GM21381 (cell line): ENCODE data around the gene PHYKPL.
"Not testable (repeated sequence)": the region's sequence is repeated elsewhere in the genome, so short reads cannot be mapped to it uniquely, and the experiment has no call there.

Experiments
- ATAC-seq: cut with Tn5 transposase; IDR thresholded peaks from one replicate; pipeline ENCODE4 v1.9.1; 2021; ENCODE audit warnings: mild to moderate bottlenecking, moderate library complexity; ENCODE audit not compliant: unreplicated experiment

The PHYKPL gene

DNA sequence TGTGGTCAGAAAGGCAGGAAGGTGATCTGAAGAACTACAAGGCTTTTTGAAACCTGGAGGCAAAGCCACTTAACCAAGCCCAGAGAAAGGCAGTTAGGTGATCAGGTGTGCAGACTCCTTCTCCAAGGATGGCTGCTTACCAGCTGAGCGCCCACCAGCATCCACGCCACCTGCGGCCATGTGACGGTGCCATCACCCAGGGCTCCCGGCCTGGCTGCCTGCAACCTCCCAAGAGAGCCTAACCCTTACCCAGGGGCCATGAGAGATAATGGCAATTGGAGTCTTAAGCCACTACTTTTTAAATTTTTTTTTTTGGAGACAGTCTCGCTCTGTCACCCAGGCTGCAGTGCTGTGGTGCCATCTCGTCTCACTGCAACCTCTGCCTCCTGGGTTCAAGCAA, 33.1 kb upstream of the PHYKPL start:
- no peak for ATAC-seq

GRCh38 chr5:178264044-178264443, 31.4 kb upstream of the PHYKPL start:
- no peak for ATAC-seq

GRCh38 chr5:178261666-178262600, 29.3 kb upstream of the PHYKPL start:
- ATAC-seq: no peak

DNA sequence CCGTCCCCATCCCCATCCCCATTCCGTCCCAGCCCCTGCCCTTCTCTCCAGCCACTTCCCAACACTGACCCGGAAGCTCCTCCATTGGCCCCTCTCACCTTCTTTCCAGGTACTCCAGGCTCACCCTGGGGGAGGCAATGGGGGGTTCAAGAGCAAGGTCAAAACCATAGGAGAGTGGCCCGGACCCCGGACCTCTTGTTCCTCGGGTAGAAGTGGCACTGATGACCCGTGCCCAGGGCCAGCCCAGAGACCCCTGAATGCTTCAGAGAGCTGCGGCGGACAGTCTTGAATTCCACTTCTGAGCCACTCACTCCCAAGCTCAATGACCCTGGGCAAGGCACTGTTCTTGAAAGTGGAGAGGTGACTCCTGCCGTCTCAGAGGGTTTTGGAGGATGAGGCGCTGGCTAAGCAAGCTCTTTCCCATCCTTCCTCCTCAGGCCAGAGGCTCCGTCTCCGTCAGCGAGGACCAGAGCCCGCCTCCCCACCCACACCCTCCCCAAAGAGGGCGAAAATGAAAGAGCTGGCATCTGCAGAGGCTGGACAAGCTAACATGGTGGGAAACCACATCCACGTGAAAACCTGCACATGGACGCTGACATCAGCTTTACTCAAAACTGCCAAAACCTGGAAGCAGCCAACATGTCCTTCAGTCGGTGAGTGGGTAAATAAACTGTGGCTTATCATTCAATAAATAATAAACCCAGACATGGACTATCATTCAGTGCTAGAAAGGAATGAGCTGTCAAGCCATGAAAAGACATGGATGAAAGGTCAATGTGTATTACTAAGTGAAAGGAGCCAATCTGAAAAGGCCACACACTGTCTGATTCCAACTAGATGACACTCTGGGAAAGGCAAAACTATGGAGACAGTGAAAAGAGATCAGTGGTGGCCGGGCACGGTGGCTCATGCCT, 27.3 kb upstream of the PHYKPL start:
- no peak for ATAC-seq

DNA sequence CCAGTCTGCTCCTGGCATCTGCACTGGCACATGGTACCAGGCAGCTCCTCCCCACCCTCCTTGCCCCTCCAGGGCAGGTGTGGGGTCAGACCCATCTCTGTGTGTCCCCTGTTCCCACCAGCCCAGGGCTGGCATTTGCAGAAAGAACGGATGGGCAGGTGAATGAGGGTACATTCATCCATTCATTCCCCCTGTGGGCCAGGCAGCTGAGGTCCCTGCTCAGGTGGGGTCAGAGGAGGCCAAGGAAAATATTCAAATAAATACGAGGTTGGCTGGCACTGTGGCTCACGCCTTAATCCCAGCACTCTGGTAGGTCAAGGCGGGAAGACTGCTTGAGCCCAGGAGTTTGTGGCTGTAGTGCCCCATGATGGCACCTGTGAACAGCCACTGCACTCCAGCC, 25.0 kb upstream of the PHYKPL start:
- no peak for ATAC-seq

GRCh38 chr5:178256746-178257145, 24.1 kb upstream of the PHYKPL start:
- no peak for ATAC-seq

GRCh38 chr5:178253632-178254031, 21.0 kb upstream of the PHYKPL start:
- ATAC-seq: not testable (repeated sequence)

DNA sequence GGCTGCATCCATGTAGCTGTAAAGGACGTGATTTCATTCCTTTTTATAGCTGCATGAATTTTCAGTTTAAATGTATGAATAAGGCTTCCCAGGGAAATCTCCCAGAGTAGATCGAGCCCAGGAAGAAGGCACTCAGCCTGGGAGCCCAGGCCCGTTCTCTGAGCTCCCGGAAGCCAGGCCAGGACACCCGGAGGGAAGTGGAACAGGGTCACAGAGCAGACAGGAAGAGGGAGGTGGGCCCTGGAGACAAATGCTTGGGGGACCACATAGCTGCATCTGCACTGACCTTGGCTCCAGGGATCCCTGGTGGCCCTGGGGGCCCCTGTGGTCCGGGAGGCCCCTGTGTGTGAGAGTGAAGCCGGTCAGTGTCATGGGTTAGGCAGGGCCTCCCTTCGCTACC, 19.7 kb upstream of the PHYKPL start:
- ATAC-seq: no peak

DNA sequence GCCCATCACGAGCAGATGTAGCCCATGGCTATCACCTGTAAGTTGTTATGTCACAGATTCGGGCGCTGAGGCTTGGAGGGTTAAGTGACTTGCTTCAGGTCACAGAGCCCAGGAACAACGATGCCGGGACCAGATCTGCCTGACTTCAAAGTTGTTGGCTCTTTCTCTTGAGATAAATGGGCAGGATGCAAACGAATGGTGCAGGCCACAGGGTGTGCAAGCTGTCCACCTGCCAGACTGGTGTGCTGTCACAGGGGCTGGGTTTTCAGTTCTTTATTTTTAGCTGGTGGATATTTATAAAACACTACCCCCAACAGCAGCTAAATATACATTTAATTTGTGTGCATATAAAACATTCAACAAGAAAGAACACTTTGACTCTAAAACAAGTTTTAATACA, 17.7 kb upstream of the PHYKPL start:
- no peak for ATAC-seq

- ATAC-seq: no peak
Measured at GRCh38 chr5:178249191-178249989, 16.8 kb upstream of the PHYKPL start.

DNA sequence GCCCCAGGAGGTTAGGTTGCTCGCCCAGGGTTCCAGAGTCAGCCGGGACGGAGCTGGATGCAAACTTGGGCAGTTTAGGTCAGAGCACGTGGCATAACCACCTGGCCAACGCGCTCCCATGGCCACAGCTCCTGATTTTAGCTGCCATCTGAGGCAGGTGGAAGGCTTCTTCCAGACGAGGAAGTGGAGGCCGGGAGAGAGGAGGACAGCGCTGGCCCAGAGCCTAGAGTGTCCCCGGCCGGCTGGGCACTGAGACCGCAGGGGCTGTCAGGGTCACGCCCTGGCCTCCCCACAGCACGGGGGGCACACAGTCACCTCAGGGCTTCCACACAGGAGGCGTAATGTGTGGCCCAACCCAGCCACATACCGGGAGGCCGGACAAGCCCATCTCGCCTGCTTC, 16.1 kb upstream of the PHYKPL start:
- ATAC-seq: no peak

DNA sequence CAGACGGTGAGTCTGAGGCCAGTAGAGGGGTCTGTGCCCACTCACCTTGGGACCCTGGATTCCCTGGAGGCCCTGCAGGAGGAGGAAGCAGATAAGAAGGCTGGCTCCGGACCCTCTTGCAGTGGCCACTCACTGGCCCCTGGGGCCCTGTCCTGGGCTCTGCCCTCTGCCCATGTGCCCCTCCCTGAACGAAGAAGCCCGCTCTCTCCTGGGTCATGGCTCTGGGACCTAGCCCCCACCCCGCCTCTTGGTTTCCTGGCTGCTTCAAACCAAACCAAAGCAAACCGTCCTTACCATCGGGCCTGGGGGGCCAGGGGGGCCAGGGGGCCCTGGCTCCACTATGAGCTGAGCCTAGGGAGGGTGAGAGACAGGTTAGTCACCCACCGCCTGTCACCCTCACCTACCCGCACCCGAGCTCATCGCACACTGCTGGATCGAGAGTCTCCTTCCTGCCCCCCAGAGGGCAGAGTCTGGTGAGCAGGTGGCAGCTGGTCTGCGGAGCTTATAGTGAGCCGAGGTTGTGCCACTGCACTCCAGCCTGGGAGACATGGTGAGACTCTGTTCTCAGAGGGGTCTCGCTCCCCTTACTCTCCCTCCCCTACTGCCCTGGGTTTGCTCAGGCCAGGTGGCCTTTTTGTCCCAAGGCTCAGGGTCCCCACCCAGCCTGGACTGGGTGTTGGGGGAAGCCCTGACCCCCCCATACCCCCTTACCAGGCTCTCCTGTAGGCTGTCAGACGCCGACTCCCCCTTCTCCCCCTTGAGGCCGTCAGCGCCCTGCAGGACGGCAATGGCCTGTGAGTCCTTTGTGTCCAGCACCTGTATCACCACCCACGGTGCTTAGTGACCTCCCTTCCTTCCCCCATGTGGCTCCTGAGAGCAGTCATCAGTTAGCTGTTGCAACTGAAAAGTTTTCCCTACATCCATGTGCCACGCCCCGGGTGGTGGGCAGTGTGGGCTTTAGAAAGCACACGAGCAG, 15.2 kb upstream of the PHYKPL start:
- no peak for ATAC-seq

GRCh38 chr5:178246624-178247279, 14.2 kb upstream of the PHYKPL start:
- ATAC-seq: no peak

- ATAC-seq: no peak
Measured at GRCh38 chr5:178245389-178245788, 12.8 kb upstream of the PHYKPL start.

DNA sequence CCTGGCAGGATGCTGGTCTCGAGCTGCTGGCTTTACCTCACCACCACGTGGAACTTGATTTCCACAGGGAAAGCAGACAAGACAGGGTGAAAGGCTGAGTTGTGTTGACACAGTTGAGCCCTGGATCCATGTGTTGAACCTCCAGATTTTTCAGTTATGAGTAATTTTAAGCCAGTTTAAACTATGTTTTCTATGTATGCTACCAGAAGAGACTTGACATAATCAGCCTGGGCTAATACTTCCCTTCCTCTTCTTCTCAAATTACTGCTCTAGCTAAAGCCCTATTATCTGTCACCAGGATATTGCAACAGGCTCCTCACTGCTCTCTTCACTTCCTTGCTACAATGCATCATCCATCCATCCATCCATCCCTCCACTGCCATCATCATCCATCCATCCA, 12.0 kb upstream of the PHYKPL start:
- no peak for ATAC-seq

DNA sequence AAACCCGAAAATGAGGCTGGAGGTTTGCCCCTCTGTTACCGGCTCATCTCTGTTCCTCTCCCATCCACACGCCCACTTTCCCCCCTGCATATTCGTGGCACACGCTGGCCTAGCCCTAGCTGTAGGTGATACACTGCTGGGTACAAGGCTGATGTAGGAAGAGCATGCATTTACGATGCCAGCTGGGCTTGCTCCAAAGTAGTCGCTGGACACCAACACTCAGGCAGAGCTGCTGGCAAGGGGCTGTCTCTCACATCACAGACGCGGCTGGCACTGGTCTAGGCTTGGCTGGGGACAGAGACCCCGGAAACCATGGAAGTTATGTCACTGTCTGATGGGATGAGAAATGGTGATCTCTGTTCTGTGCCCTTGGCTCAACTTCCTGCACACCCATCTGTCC, 9.8 kb upstream of the PHYKPL start:
- no peak for ATAC-seq

- ATAC-seq: no peak
Measured at GRCh38 chr5:178241688-178242231, 9.2 kb upstream of the PHYKPL start.

DNA sequence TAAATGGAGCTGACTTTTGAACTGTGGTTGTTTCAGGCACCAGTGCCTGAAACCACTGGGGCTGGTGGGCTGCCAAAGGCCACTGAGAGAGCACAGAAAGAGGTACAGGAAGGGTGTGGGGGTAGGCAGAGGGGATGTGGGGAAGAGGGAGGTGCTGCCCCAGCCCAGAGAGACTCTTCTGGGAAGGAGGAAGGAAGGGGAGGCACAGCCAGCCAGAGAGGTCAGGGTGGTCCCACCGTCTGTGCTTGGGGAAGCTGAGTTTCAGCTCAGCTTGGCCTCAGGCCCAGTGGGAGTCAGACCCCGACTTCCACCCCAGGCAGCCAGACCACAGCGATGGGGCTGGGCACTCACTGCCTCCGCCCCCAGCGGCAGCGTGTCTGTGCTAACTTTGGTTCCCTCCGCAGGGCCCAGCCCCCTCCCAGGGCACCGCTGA, 8.6 kb upstream of the PHYKPL start:
- peak; percentile 34 for ATAC-seq

- peak; percentile 29 for ATAC-seq
Measured at GRCh38 chr5:178240766-178241165, 8.2 kb upstream of the PHYKPL start.
